SK-N-SH treated with all-trans-retinoic acid at 6 μM for 48 hours (cell line): ENCODE measurements around the gene TACR2.

Experiments used
- ATAC-seq: fragments of 200-7000 bp; cut with Tn5 transposase; 3 replicates; pipeline ENCODE4 v1.9.1; 2020; ENCODE audit warnings: mild to moderate bottlenecking, moderate library complexity
- ARNTL ChIP-seq: fragments of 450-650 bp; formaldehyde crosslinking; IDR thresholded peaks from 2 replicates; pipeline ENCODE4 v1.5.0; 2020; ENCODE audit warnings: low read depth, mild to moderate bottlenecking, moderate library complexity, borderline replicate concordance
- BACH2 ChIP-seq: fragments of 250-450 bp; sonication (Bioruptor Pico); IDR thresholded peaks from 2 replicates; pipeline ENCODE4 v1.9.0; 2021; ENCODE audit warnings: mild to moderate bottlenecking, borderline replicate concordance
- CSDC2 ChIP-seq: fragments of 250-450 bp; sonication (Bioruptor Pico); IDR thresholded peaks from 2 replicates; pipeline ENCODE4 v1.5.0; 2020; ENCODE audit warnings: mild to moderate bottlenecking, moderate library complexity
- ESRRG ChIP-seq: fragments of 250-450 bp; sonication (Bioruptor Pico); IDR thresholded peaks from 2 replicates; pipeline ENCODE4 v1.6.1; 2021; ENCODE audit warnings: mild to moderate bottlenecking
- GLIS3 ChIP-seq: fragments of 250-450 bp; sonication (Bioruptor Pico); IDR thresholded peaks from 2 replicates; pipeline ENCODE4 v1.5.0; 2020; ENCODE audit warnings: mild to moderate bottlenecking, moderate library complexity
- ISL1 ChIP-seq: fragments of 250-450 bp; sonication (Bioruptor Pico); IDR thresholded peaks from 2 replicates; pipeline ENCODE4 v2.1.2; 2022; ENCODE audit warnings: mild to moderate bottlenecking, moderate library complexity
- OSR1 ChIP-seq: fragments of 250-450 bp; sonication (Bioruptor Pico); IDR thresholded peaks from 2 replicates; pipeline ENCODE4 v1.8.0; 2022; ENCODE audit warnings: moderate library complexity, mild to moderate bottlenecking, inconsistent platforms
- PPARA ChIP-seq: fragments of 250-450 bp; sonication (Bioruptor Pico); IDR thresholded peaks from 2 replicates; pipeline ENCODE4 v1.5.0; 2020; ENCODE audit warnings: mild to moderate bottlenecking, borderline replicate concordance
- RARB ChIP-seq: fragments of 250-450 bp; sonication (Bioruptor Pico); IDR thresholded peaks from 2 replicates; pipeline ENCODE4 v1.8.0; 2021; ENCODE audit warnings: mild to moderate bottlenecking, moderate library complexity
- SNAI2 ChIP-seq: fragments of 250-450 bp; sonication (Bioruptor Pico); IDR thresholded peaks from 2 replicates; pipeline ENCODE4 v1.5.0; 2020; ENCODE audit warnings: mild to moderate bottlenecking, moderate library complexity
- TCF4 ChIP-seq: fragments of 250-450 bp; sonication (Bioruptor Pico); IDR thresholded peaks from 2 replicates; pipeline ENCODE4 v1.8.0; 2021; ENCODE audit warnings: mild to moderate bottlenecking, moderate library complexity, borderline replicate concordance
- TOX ChIP-seq: fragments of 250-450 bp; sonication (Bioruptor Pico); IDR thresholded peaks from 2 replicates; pipeline ENCODE4 v1.8.0; 2021; ENCODE audit warnings: mild to moderate bottlenecking, moderate library complexity, borderline replicate concordance
- ZC3H10 ChIP-seq: fragments of 250-450 bp; sonication (Bioruptor Pico); IDR thresholded peaks from 2 replicates; pipeline ENCODE4 v1.5.1; 2021; ENCODE audit warnings: mild to moderate bottlenecking, moderate library complexity
- ZFP3 ChIP-seq: fragments of 250-450 bp; sonication (Bioruptor Pico); IDR thresholded peaks from 2 replicates; pipeline ENCODE4 v1.5.0; 2020; ENCODE audit warnings: mild to moderate bottlenecking, moderate library complexity
- ZFP30 ChIP-seq: fragments of 450-650 bp; formaldehyde crosslinking; IDR thresholded peaks from 2 replicates; pipeline ENCODE4 v1.5.0; 2022; ENCODE audit warnings: mild to moderate bottlenecking, moderate library complexity
- ZNF565 ChIP-seq: fragments of 450-650 bp; formaldehyde crosslinking; conservative IDR thresholded peaks from 2 replicates; pipeline ENCODE4 v1.5.0; 2020; ENCODE audit warnings: low read depth, mild to moderate bottlenecking, moderate library complexity
- ZNF70 ChIP-seq: fragments of 450-650 bp; formaldehyde crosslinking; IDR thresholded peaks from 2 replicates; pipeline ENCODE4 v1.5.0; 2020; ENCODE audit warnings: mild to moderate bottlenecking, moderate library complexity
- ZNF8 ChIP-seq: fragments of 450-650 bp; formaldehyde crosslinking; IDR thresholded peaks from 2 replicates; pipeline ENCODE4 v1.5.0; 2020; ENCODE audit warnings: mild to moderate bottlenecking, moderate library complexity
- TF ChIP-seq, protein P1 (sequence below): fragments of 250-450 bp; sonication (Bioruptor Pico); IDR thresholded peaks from 2 replicates; pipeline ENCODE4 v1.5.0; 2020; ENCODE audit warnings: mild to moderate bottlenecking, moderate library complexity
- TF ChIP-seq, protein P2 (sequence below): fragments of 250-450 bp; sonication (Bioruptor Pico); IDR thresholded peaks from 2 replicates; pipeline ENCODE4 v1.8.0; 2021; ENCODE audit warnings: low read depth, mild to moderate bottlenecking, moderate library complexity, borderline replicate concordance
- TF ChIP-seq, protein P3 (sequence below): fragments of 250-450 bp; sonication (Bioruptor Pico); IDR thresholded peaks from 2 replicates; pipeline ENCODE4 v1.5.1; 2020; ENCODE audit warnings: low read depth, mild to moderate bottlenecking, moderate library complexity
- TF ChIP-seq, protein P4 (sequence below): fragments of 250-450 bp; sonication (Bioruptor Pico); IDR thresholded peaks from 2 replicates; pipeline ENCODE4 v1.8.0; 2020; ENCODE audit warnings: mild to moderate bottlenecking, moderate library complexity, borderline replicate concordance
- TF ChIP-seq, protein P5 (sequence below): fragments of 250-450 bp; sonication (Bioruptor Pico); IDR thresholded peaks from 2 replicates; pipeline ENCODE4 v1.5.1; 2021; ENCODE audit warnings: mild to moderate bottlenecking, moderate library complexity

The TACR2 gene

DNA sequence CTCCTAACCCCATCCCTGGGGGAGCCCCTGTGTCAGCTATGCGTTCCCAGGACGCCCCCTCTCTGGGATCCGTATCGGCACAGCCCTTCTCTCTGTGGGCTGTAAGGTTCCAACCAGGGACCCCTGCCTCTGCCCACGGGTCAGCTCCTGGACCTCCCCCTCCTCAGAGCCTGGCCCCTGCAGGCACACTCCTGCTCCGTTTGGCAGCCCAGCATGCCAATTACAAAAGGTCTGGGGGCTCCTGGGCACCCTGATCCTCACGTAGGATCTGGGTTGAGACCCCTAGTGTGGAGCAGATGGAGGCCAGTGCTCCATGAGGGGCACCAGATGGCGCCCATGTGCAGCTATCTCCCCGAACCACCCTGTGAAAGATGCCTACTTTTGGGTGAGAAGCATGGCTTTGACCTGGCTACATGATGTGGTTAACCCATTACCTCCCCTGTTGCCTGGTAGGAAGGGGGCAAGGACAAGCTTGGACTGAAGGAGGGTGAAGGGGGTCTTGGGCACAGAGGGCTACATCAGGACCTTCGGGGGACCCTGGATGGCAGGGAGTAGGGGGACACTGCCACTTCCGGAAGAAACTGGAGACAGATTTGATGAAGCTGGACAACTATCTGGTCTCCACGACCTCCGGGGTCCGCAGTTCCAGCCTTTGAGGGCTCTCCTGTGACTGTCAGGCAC lies 9.0 kb downstream of the TACR2 start:
- no peak for TF ChIP-seq GLIS3 (CRISPR knock-in tag)
- TF ChIP-seq ZFP3 = no peak
- TF ChIP-seq, protein P1, sequence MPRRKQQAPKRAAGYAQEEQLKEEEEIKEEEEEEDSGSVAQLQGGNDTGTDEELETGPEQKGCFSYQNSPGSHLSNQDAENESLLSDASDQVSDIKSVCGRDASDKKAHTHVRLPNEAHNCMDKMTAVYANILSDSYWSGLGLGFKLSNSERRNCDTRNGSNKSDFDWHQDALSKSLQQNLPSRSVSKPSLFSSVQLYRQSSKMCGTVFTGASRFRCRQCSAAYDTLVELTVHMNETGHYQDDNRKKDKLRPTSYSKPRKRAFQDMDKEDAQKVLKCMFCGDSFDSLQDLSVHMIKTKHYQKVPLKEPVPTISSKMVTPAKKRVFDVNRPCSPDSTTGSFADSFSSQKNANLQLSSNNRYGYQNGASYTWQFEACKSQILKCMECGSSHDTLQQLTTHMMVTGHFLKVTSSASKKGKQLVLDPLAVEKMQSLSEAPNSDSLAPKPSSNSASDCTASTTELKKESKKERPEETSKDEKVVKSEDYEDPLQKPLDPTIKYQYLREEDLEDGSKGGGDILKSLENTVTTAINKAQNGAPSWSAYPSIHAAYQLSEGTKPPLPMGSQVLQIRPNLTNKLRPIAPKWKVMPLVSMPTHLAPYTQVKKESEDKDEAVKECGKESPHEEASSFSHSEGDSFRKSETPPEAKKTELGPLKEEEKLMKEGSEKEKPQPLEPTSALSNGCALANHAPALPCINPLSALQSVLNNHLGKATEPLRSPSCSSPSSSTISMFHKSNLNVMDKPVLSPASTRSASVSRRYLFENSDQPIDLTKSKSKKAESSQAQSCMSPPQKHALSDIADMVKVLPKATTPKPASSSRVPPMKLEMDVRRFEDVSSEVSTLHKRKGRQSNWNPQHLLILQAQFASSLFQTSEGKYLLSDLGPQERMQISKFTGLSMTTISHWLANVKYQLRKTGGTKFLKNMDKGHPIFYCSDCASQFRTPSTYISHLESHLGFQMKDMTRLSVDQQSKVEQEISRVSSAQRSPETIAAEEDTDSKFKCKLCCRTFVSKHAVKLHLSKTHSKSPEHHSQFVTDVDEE (CRISPR knock-in tag) = no peak
- TF ChIP-seq TOX (CRISPR knock-in tag) = no peak
- peak; percentile 47 for ATAC-seq

- ATAC-seq = no peak
Observed at GRCh38 chr10:69406816-69407580, 9.7 kb downstream of the TACR2 start.

GRCh38 chr10:69406302-69406811 lies 10.4 kb downstream of the TACR2 start:
- ATAC-seq = no peak
- TF ChIP-seq CSDC2 (CRISPR knock-in tag) (no peak), ZNF565 (CRISPR knock-in tag) (no peak), BACH2 (CRISPR knock-in tag) (no peak), PPARA (CRISPR knock-in tag) (no peak), ISL1 (CRISPR knock-in tag) (no peak), OSR1 (CRISPR knock-in tag) (no peak), SNAI2 (no peak)
- TF ChIP-seq, protein P2, sequence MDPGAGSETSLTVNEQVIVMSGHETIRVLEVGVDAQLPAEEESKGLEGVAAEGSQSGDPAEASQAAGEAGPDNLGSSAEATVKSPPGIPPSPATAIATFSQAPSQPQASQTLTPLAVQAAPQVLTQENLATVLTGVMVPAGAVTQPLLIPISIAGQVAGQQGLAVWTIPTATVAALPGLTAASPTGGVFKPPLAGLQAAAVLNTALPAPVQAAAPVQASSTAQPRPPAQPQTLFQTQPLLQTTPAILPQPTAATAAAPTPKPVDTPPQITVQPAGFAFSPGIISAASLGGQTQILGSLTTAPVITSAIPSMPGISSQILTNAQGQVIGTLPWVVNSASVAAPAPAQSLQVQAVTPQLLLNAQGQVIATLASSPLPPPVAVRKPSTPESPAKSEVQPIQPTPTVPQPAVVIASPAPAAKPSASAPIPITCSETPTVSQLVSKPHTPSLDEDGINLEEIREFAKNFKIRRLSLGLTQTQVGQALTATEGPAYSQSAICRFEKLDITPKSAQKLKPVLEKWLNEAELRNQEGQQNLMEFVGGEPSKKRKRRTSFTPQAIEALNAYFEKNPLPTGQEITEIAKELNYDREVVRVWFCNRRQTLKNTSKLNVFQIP = no peak
- TF ChIP-seq, protein P1 (CRISPR knock-in tag) = no peak

More at GRCh38 chr10:69406816-69407580, 9.7 kb downstream of the TACR2 start:
- TF ChIP-seq BACH2 (CRISPR knock-in tag) (no peak), TCF4 (CRISPR knock-in tag) (no peak), ESRRG (no peak), RARB (no peak), ZNF8 (CRISPR knock-in tag) (no peak), SNAI2 (no peak), PPARA (CRISPR knock-in tag) (no peak), GLIS3 (CRISPR knock-in tag) (no peak), ZNF565 (CRISPR knock-in tag) (no peak), ZC3H10 (CRISPR knock-in tag) (no peak), ZFP30 (CRISPR knock-in tag) (no peak), ARNTL (no peak), CSDC2 (CRISPR knock-in tag) (no peak), ZNF70 (no peak)
- TF ChIP-seq, protein P3, sequence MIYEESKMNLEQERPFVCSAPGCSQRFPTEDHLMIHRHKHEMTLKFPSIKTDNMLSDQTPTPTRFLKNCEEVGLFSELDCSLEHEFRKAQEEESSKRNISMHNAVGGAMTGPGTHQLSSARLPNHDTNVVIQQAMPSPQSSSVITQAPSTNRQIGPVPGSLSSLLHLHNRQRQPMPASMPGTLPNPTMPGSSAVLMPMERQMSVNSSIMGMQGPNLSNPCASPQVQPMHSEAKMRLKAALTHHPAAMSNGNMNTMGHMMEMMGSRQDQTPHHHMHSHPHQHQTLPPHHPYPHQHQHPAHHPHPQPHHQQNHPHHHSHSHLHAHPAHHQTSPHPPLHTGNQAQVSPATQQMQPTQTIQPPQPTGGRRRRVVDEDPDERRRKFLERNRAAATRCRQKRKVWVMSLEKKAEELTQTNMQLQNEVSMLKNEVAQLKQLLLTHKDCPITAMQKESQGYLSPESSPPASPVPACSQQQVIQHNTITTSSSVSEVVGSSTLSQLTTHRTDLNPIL = no peak
- TF ChIP-seq, protein P4, sequence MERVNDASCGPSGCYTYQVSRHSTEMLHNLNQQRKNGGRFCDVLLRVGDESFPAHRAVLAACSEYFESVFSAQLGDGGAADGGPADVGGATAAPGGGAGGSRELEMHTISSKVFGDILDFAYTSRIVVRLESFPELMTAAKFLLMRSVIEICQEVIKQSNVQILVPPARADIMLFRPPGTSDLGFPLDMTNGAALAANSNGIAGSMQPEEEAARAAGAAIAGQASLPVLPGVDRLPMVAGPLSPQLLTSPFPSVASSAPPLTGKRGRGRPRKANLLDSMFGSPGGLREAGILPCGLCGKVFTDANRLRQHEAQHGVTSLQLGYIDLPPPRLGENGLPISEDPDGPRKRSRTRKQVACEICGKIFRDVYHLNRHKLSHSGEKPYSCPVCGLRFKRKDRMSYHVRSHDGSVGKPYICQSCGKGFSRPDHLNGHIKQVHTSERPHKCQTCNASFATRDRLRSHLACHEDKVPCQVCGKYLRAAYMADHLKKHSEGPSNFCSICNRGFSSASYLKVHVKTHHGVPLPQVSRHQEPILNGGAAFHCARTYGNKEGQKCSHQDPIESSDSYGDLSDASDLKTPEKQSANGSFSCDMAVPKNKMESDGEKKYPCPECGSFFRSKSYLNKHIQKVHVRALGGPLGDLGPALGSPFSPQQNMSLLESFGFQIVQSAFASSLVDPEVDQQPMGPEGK (CRISPR knock-in tag) = no peak
- TF ChIP-seq, protein P5, sequence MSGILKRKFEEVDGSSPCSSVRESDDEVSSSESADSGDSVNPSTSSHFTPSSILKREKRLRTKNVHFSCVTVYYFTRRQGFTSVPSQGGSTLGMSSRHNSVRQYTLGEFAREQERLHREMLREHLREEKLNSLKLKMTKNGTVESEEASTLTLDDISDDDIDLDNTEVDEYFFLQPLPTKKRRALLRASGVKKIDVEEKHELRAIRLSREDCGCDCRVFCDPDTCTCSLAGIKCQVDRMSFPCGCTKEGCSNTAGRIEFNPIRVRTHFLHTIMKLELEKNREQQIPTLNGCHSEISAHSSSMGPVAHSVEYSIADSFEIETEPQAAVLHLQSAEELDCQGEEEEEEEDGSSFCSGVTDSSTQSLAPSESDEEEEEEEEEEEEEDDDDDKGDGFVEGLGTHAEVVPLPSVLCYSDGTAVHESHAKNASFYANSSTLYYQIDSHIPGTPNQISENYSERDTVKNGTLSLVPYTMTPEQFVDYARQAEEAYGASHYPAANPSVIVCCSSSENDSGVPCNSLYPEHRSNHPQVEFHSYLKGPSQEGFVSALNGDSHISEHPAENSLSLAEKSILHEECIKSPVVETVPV = no peak
- TF ChIP-seq, protein P2 = no peak
